Trophoblast cell (in vitro differentiated cells and primary cell): ENCODE results near the gene TTC28.
"Not testable (repeated sequence)": the region's sequence is repeated elsewhere in the genome, so short reads cannot be mapped to it uniquely, and the experiment has no call there.

Source experiments
- DNase-seq, 2 donors: peaks; one replicate each; pipeline ENCODE4 v3.0.0-alpha.2; 2016
- H2AFZ ChIP-seq: 2 replicates; pipeline ENCODE4 v1.6.1; 2013; ENCODE audit warnings: low read length, moderate library complexity, mild to moderate bottlenecking; ENCODE audit not compliant: insufficient read depth, poor library complexity
- H2AK5ac ChIP-seq: 2 replicates; pipeline ENCODE4 v1.6.1; 2013; ENCODE audit warnings: mild to moderate bottlenecking, low read length
- H2BK120ac ChIP-seq: 2 replicates; pipeline ENCODE4 v1.6.1; 2013; ENCODE audit warnings: low read length, mild to moderate bottlenecking, moderate library complexity; ENCODE audit not compliant: insufficient read depth, poor library complexity
- H2BK12ac ChIP-seq: 2 replicates; pipeline ENCODE4 v1.6.1; 2013; ENCODE audit warnings: mild to moderate bottlenecking, low read length, moderate library complexity
- H2BK5ac ChIP-seq: 2 replicates; pipeline ENCODE4 v1.6.1; 2013; ENCODE audit warnings: low read length, low read depth, moderate library complexity, mild to moderate bottlenecking; ENCODE audit not compliant: poor library complexity
- H3K14ac ChIP-seq: 2 replicates; pipeline ENCODE4 v1.6.1; 2013; ENCODE audit warnings: mild to moderate bottlenecking, low read length
- H3K18ac ChIP-seq: 2 replicates; pipeline ENCODE4 v1.6.1; 2013; ENCODE audit warnings: mild to moderate bottlenecking, low read length
- H3K23ac ChIP-seq: 2 replicates; pipeline ENCODE4 v1.6.1; 2013; ENCODE audit warnings: low read length
- H3K27ac ChIP-seq: 2 replicates; pipeline ENCODE4 v1.5.1; 2013; ENCODE audit warnings: low read depth, mild to moderate bottlenecking, inconsistent platforms, low read length, moderate library complexity
- H3K27me3 ChIP-seq: 2 replicates; pipeline ENCODE4 v1.6.1; 2013; ENCODE audit warnings: inconsistent platforms, mild to moderate bottlenecking, low read length, moderate library complexity; ENCODE audit not compliant: insufficient read depth
- H3K36me3 ChIP-seq, 2 experiments: 1 replicate in 1 of 2; 2 replicates in 1 of 2; pipeline ENCODE4 v1.6.1; 2013; ENCODE audit warnings: low read length in 2 of 2, mild to moderate bottlenecking in 2 of 2, moderate library complexity in 1 of 2; ENCODE audit not compliant: insufficient read depth in 2 of 2, control insufficient read depth in 1 of 2
- H3K4ac ChIP-seq: 2 replicates; pipeline ENCODE4 v1.6.1; 2013; ENCODE audit warnings: low read depth, mild to moderate bottlenecking, low read length, moderate library complexity
- H3K4me1 ChIP-seq, 2 experiments: 1 replicate in 1 of 2; 2 replicates in 1 of 2; pipeline ENCODE4 v1.6.1; 2013; ENCODE audit warnings: low read length in 2 of 2, mild to moderate bottlenecking in 2 of 2, moderate library complexity in 1 of 2; ENCODE audit not compliant: insufficient read depth in 2 of 2, control insufficient read depth in 1 of 2
- H3K4me2 ChIP-seq: 2 replicates; pipeline ENCODE4 v1.6.1; 2013; ENCODE audit warnings: inconsistent platforms, mild to moderate bottlenecking, low read length, moderate library complexity
- H3K4me3 ChIP-seq: 2 replicates; pipeline ENCODE4 v1.5.1; 2013; ENCODE audit warnings: mild to moderate bottlenecking, low read depth, low read length, inconsistent platforms
- H3K79me1 ChIP-seq: one replicate; pipeline ENCODE4 v1.6.1; 2013; ENCODE audit warnings: low read length
- H3K79me2 ChIP-seq: 2 replicates; pipeline ENCODE4 v1.6.1; 2013; ENCODE audit warnings: low read length, mild to moderate bottlenecking; ENCODE audit not compliant: control insufficient read depth, insufficient read depth, poor library complexity
- H3K9ac ChIP-seq: 2 replicates; pipeline ENCODE4 v1.6.1; 2013; ENCODE audit warnings: mild to moderate bottlenecking, low read length
- H3K9me3 ChIP-seq: 2 replicates; pipeline ENCODE4 v1.6.1; 2013; ENCODE audit warnings: low read depth, mild to moderate bottlenecking, control low read depth, inconsistent platforms, low read length; ENCODE audit not compliant: insufficient read depth
- H4K12ac ChIP-seq: 2 replicates; pipeline ENCODE4 v1.6.1; 2013; ENCODE audit warnings: low read depth, mild to moderate bottlenecking, low read length, moderate library complexity
- H4K8ac ChIP-seq: 2 replicates; pipeline ENCODE4 v1.6.1; 2013; ENCODE audit warnings: low read depth, mild to moderate bottlenecking, low read length, moderate library complexity
- H4K91ac ChIP-seq: one replicate; pipeline ENCODE4 v1.6.1; 2013; ENCODE audit warnings: low read depth, mild to moderate bottlenecking, low read length, moderate library complexity
- WGBS: extraction: QIAGEN DNeasy Blood & Tissue Kit; methylation state at CpG from one replicate; pipeline ENCODE4 v1.1.7; 2013; ENCODE audit warnings: missing lambda C conversion rate; ENCODE audit not compliant: insufficient read length, insufficient coverage; ENCODE audit errors: extremely low coverage; 5-methylcytosine and 5-hydroxymethylcytosine counted together

The TTC28 gene

DNA sequence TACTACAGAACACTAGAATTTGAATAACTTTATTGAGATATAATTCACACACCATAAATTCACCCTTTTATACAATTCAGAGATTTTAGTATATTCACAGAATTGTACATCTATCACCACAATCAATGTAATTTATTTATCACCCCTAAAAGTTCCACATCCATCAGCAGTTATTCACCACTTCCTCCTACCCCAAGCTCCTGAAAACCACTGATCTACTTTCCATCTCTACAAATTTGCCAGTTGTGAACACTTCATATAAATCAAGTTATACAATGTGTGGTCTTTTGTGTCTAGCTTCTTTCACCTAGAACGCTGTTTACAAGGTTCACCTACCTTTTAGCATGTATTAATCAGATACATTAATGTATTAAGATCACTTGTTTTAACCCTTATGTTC is 179.6 kb downstream of the TTC28 start:
- no peaks in the 10 kb centered on the region for H3K9me3 ChIP-seq
- no peak overlapping the region for H3K18ac ChIP-seq
- no peak overlapping the region for H3K27ac ChIP-seq
- H3K14ac ChIP-seq, result no peak overlapping the region
- H2AFZ ChIP-seq, result no peak overlapping the region
- H4K8ac ChIP-seq, result no peak overlapping the region
- H3K36me3 ChIP-seq, result no peaks in the 10 kb centered on the region
- no peak overlapping the region for H3K9ac ChIP-seq
- no peak overlapping the region for H2BK120ac ChIP-seq
- no peaks in the 10 kb centered on the region for H3K4me1 ChIP-seq
- no peak overlapping the region for H4K91ac ChIP-seq
- H3K79me1 ChIP-seq, result no peaks in the 10 kb centered on the region
- H3K79me2 ChIP-seq, result no peaks in the 10 kb centered on the region
- H2BK5ac ChIP-seq, result no peak overlapping the region
- H2AK5ac ChIP-seq, result no peak overlapping the region
- no peak for DNase-seq
- no peak overlapping the region for H3K4me3 ChIP-seq
- H3K4ac ChIP-seq, result no peak overlapping the region
- no peak overlapping the region for H3K4me2 ChIP-seq
- H2BK12ac ChIP-seq, result no peak overlapping the region
- no peak overlapping the region for H3K23ac ChIP-seq
- H3K27me3 ChIP-seq, result no peaks in the 10 kb centered on the region
- WGBS, result no CpG with 5 or more reads among the region's 1 CpG
- no peak overlapping the region for H4K12ac ChIP-seq

DNA sequence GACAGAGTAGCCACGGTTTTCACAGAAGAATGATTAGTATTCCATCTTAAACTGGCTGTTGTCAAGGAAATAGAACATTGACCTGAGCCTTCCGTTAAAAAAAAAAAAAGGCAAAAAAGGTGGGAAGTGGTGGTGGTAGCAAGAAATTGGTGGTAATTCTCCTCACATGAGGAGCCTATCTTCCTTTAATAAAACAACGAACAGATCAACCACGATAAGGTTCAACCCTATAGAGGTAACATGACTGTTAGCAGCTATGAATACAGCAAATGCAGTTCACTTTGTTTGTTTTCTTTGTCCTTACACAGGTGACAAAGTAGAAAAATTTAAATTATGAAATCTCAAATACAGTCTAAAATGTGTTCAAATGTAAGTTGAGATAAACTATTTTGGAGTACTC is 181.6 kb downstream of the TTC28 start:
- H3K4me2 ChIP-seq, result no peak overlapping the region
- H2BK12ac ChIP-seq, result no peak overlapping the region

DNA sequence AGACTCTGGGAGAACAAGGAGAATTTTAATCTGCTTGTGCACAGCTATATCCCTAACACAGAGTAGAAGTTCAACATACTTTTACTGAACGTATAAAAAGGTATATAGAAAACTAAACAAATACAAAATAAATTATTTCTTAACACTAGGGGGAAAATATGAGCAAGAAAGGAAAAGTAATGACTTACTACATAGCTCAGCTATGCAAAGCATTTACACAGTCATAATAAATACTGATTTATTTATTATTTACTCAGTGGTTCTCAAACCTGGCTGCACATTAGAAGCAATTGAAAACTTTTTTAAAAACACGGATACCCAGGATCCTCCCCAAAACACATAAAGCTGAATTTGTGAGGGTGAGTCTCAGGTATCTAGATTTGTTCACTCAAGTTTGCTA is 182.5 kb downstream of the TTC28 start:
- no peaks in the 10 kb centered on the region for H3K79me1 ChIP-seq
- no CpG with 5 or more reads among the region's 2 CpGs for WGBS
- H3K14ac ChIP-seq, result no peak overlapping the region

More for the DNA sequence above, 181.6 kb downstream of the TTC28 start:
- no peak overlapping the region for H2BK5ac ChIP-seq
- H3K27ac ChIP-seq, result no peak overlapping the region
- H3K9me3 ChIP-seq, result no peaks in the 10 kb centered on the region
- H4K8ac ChIP-seq, result no peak overlapping the region
- no peak overlapping the region for H3K14ac ChIP-seq
- H3K9ac ChIP-seq, result no peak overlapping the region
- H3K4me1 ChIP-seq, result no peaks in the 10 kb centered on the region
- no peak overlapping the region for H3K23ac ChIP-seq
- no peak overlapping the region for H2AFZ ChIP-seq
- H3K27me3 ChIP-seq, result no peaks in the 10 kb centered on the region
- H2AK5ac ChIP-seq, result no peak overlapping the region
- no peaks in the 10 kb centered on the region for H3K79me2 ChIP-seq
- H3K18ac ChIP-seq, result no peak overlapping the region
- no peaks in the 10 kb centered on the region for H3K36me3 ChIP-seq
- no peaks in the 10 kb centered on the region for H3K79me1 ChIP-seq
- H3K4me3 ChIP-seq, result no peak overlapping the region
- H4K91ac ChIP-seq, result no peak overlapping the region
- no peak overlapping the region for H3K4ac ChIP-seq
- DNase-seq, result no peak
- no CpG with 5 or more reads among the region's 4 CpGs for WGBS
- H4K12ac ChIP-seq, result no peak overlapping the region
- H2BK120ac ChIP-seq, result no peak overlapping the region

GRCh38 chr22:28491289-28491688 is 188.4 kb downstream of the TTC28 start:
- not testable (repeated sequence) for H3K36me3 ChIP-seq, H2BK12ac ChIP-seq, H3K79me2 ChIP-seq, H3K4ac ChIP-seq, H3K79me1 ChIP-seq, H3K23ac ChIP-seq, H3K4me1 ChIP-seq, H2BK5ac ChIP-seq, H3K27me3 ChIP-seq, H4K91ac ChIP-seq, H2AFZ ChIP-seq, H3K4me2 ChIP-seq, H3K9ac ChIP-seq, H4K8ac ChIP-seq, DNase-seq, H2AK5ac ChIP-seq, H2BK120ac ChIP-seq, H3K14ac ChIP-seq, H3K27ac ChIP-seq, H3K9me3 ChIP-seq, H4K12ac ChIP-seq, H3K18ac ChIP-seq, H3K4me3 ChIP-seq
- WGBS, result no CpG with 5 or more reads among the region's 2 CpGs

More for the DNA sequence above, 182.5 kb downstream of the TTC28 start:
- Histone ChIP-seq H3K4me3 (no peak overlapping the region), H4K8ac (no peak overlapping the region), H2BK5ac (no peak overlapping the region), H3K18ac (no peak overlapping the region), H2BK12ac (no peak overlapping the region), H2AFZ (no peak overlapping the region), H2AK5ac (no peak overlapping the region), H3K9me3 (no peaks in the 10 kb centered on the region), H2BK120ac (no peak overlapping the region), H4K12ac (no peak overlapping the region), H3K27ac (no peak overlapping the region), H3K79me2 (no peaks in the 10 kb centered on the region), H3K36me3 (no peaks in the 10 kb centered on the region), H3K9ac (no peak overlapping the region), H3K27me3 (no peaks in the 10 kb centered on the region), H3K4me2 (no peak overlapping the region), H4K91ac (no peak overlapping the region), H3K4ac (no peak overlapping the region), H3K23ac (no peak overlapping the region), H3K4me1 (no peaks in the 10 kb centered on the region)
- no peak for DNase-seq
